SK-N-SH treated with all-trans-retinoic acid at 6 μM for 48 hours (cell line): ENCODE measurements around the gene ZNF674.

Experiments
- ARNTL ChIP-seq: fragments of 450-650 bp; formaldehyde crosslinking; IDR thresholded peaks from 2 replicates; pipeline ENCODE4 v1.5.0; 2020; ENCODE audit warnings: low read depth, mild to moderate bottlenecking, moderate library complexity, borderline replicate concordance
- OSR1 ChIP-seq: fragments of 250-450 bp; sonication (Bioruptor Pico); IDR thresholded peaks from 2 replicates; pipeline ENCODE4 v1.8.0; 2022; ENCODE audit warnings: moderate library complexity, mild to moderate bottlenecking, inconsistent platforms
- ZC3H10 ChIP-seq: fragments of 250-450 bp; sonication (Bioruptor Pico); IDR thresholded peaks from 2 replicates; pipeline ENCODE4 v1.5.1; 2021; ENCODE audit warnings: mild to moderate bottlenecking, moderate library complexity
- ZFP3 ChIP-seq: fragments of 250-450 bp; sonication (Bioruptor Pico); IDR thresholded peaks from 2 replicates; pipeline ENCODE4 v1.5.0; 2020; ENCODE audit warnings: mild to moderate bottlenecking, moderate library complexity
- ZNF565 ChIP-seq: fragments of 450-650 bp; formaldehyde crosslinking; conservative IDR thresholded peaks from 2 replicates; pipeline ENCODE4 v1.5.0; 2020; ENCODE audit warnings: low read depth, mild to moderate bottlenecking, moderate library complexity
- TF ChIP-seq, protein P1 (sequence below): fragments of 250-450 bp; sonication (Bioruptor Pico); IDR thresholded peaks from 2 replicates; pipeline ENCODE4 v1.8.0; 2020; ENCODE audit warnings: mild to moderate bottlenecking, moderate library complexity, borderline replicate concordance
- TF ChIP-seq, protein P2 (sequence below): fragments of 250-450 bp; sonication (Bioruptor Pico); IDR thresholded peaks from 2 replicates; pipeline ENCODE4 v1.8.0; 2021; ENCODE audit warnings: low read depth, mild to moderate bottlenecking, moderate library complexity, borderline replicate concordance
- TF ChIP-seq, protein P3 (sequence below): fragments of 250-450 bp; sonication (Bioruptor Pico); IDR thresholded peaks from 2 replicates; pipeline ENCODE4 v1.5.0; 2020; ENCODE audit warnings: mild to moderate bottlenecking, moderate library complexity

GRCh38 chrX:46554942-46555341 lies 9.7 kb upstream of the ZNF674 start:
- no peak for TF ChIP-seq ZNF565
- TF ChIP-seq, protein P1, sequence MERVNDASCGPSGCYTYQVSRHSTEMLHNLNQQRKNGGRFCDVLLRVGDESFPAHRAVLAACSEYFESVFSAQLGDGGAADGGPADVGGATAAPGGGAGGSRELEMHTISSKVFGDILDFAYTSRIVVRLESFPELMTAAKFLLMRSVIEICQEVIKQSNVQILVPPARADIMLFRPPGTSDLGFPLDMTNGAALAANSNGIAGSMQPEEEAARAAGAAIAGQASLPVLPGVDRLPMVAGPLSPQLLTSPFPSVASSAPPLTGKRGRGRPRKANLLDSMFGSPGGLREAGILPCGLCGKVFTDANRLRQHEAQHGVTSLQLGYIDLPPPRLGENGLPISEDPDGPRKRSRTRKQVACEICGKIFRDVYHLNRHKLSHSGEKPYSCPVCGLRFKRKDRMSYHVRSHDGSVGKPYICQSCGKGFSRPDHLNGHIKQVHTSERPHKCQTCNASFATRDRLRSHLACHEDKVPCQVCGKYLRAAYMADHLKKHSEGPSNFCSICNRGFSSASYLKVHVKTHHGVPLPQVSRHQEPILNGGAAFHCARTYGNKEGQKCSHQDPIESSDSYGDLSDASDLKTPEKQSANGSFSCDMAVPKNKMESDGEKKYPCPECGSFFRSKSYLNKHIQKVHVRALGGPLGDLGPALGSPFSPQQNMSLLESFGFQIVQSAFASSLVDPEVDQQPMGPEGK (CRISPR knock-in tag) = no peak
- no peak for TF ChIP-seq ARNTL
- TF ChIP-seq ZFP3 (CRISPR knock-in tag) = no peak
- no peak for TF ChIP-seq ZC3H10
- no peak for TF ChIP-seq OSR1 (CRISPR knock-in tag)
- TF ChIP-seq, protein P2, sequence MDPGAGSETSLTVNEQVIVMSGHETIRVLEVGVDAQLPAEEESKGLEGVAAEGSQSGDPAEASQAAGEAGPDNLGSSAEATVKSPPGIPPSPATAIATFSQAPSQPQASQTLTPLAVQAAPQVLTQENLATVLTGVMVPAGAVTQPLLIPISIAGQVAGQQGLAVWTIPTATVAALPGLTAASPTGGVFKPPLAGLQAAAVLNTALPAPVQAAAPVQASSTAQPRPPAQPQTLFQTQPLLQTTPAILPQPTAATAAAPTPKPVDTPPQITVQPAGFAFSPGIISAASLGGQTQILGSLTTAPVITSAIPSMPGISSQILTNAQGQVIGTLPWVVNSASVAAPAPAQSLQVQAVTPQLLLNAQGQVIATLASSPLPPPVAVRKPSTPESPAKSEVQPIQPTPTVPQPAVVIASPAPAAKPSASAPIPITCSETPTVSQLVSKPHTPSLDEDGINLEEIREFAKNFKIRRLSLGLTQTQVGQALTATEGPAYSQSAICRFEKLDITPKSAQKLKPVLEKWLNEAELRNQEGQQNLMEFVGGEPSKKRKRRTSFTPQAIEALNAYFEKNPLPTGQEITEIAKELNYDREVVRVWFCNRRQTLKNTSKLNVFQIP (CRISPR knock-in tag) = no peak
- TF ChIP-seq, protein P3, sequence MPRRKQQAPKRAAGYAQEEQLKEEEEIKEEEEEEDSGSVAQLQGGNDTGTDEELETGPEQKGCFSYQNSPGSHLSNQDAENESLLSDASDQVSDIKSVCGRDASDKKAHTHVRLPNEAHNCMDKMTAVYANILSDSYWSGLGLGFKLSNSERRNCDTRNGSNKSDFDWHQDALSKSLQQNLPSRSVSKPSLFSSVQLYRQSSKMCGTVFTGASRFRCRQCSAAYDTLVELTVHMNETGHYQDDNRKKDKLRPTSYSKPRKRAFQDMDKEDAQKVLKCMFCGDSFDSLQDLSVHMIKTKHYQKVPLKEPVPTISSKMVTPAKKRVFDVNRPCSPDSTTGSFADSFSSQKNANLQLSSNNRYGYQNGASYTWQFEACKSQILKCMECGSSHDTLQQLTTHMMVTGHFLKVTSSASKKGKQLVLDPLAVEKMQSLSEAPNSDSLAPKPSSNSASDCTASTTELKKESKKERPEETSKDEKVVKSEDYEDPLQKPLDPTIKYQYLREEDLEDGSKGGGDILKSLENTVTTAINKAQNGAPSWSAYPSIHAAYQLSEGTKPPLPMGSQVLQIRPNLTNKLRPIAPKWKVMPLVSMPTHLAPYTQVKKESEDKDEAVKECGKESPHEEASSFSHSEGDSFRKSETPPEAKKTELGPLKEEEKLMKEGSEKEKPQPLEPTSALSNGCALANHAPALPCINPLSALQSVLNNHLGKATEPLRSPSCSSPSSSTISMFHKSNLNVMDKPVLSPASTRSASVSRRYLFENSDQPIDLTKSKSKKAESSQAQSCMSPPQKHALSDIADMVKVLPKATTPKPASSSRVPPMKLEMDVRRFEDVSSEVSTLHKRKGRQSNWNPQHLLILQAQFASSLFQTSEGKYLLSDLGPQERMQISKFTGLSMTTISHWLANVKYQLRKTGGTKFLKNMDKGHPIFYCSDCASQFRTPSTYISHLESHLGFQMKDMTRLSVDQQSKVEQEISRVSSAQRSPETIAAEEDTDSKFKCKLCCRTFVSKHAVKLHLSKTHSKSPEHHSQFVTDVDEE (CRISPR knock-in tag) = no peak
